CD14-positive monocyte (primary cell): Measurements from ENCODE around the gene KDM7A. TPM values are rescaled to one million over a fixed set of nuclear protein-coding genes. Genes with fewer than 3 reads are reported as not detected.
A peak's percentile ranks its signal among the peaks of the same experiment; 100 is the strongest.

Experiments
- DNase-seq, 3 donors: peaks; one replicate each; pipeline ENCODE4 v3.0.0-alpha.2; 2011 to 2022
- H2AFZ ChIP-seq: 2 replicates; pipeline ENCODE4 v1.6.0; 2012; ENCODE audit warnings: mild to moderate bottlenecking, low read depth, low read length, inconsistent platforms; ENCODE audit not compliant: insufficient read depth, poor library complexity, severe bottlenecking
- H3K27ac ChIP-seq, 2 donors: 1 replicate in 1 of 2; 2 replicates in 1 of 2; pipeline ENCODE4 v1.5.1; 2012 to 2013; ENCODE audit warnings: low read length in 2 of 2, control low read depth in 1 of 2, inconsistent platforms in 1 of 2, low read depth in 1 of 2, mild to moderate bottlenecking in 1 of 2
- H3K27me3 ChIP-seq, 2 donors: one replicate each; pipeline versions ENCODE4 v1.6.0 to v1.6.1; 2011 to 2013; ENCODE audit warnings: low read length in 2 of 2; ENCODE audit not compliant: control insufficient read depth in 2 of 2, insufficient read depth in 2 of 2
- H3K36me3 ChIP-seq, 2 donors: replicated peaks in 1 of 2; 1 replicate in 1 of 2; 2 replicates in 1 of 2; pipeline versions ENCODE4 v1.5.1 to v1.6.1; 2012 to 2013; ENCODE audit warnings: low read length in 2 of 2, control low read depth in 1 of 2, inconsistent platforms in 1 of 2, mild to moderate bottlenecking in 1 of 2; ENCODE audit not compliant: insufficient read depth in 2 of 2, control insufficient read depth in 1 of 2
- H3K4me1 ChIP-seq, 2 donors: 1 replicate in 1 of 2; 2 replicates in 1 of 2; pipeline versions ENCODE4 v1.5.1 to v1.6.1; 2012 to 2013; ENCODE audit warnings: low read length in 2 of 2, control low read depth in 1 of 2, inconsistent platforms in 1 of 2, mild to moderate bottlenecking in 1 of 2, moderate library complexity in 1 of 2; ENCODE audit not compliant: insufficient read depth in 2 of 2, control insufficient read depth in 1 of 2
- H3K4me2 ChIP-seq: replicated peaks from 2 replicates; pipeline ENCODE3; 2012; ENCODE audit warnings: low read length, moderate library complexity, mild to moderate bottlenecking; ENCODE audit not compliant: poor library complexity, severe bottlenecking; ENCODE audit errors: extremely low read depth
- H3K4me3 ChIP-seq, 3 experiments: fragments of 200-600 bp in 1 of 3; sonication (generic) in 1 of 3; replicated peaks in 1 of 3; 1 replicate in 2 of 3; 2 replicates in 1 of 3; pipeline ENCODE4 v1.5.1; 2011 to 2013; ENCODE audit warnings: low read length in 3 of 3, mild to moderate bottlenecking in 3 of 3, control low read depth in 2 of 3, low read depth in 2 of 3, inconsistent platforms in 1 of 3, moderate library complexity in 1 of 3
- H3K79me2 ChIP-seq: 2 replicates; pipeline ENCODE4 v1.6.0; 2012; ENCODE audit warnings: mild to moderate bottlenecking, control low read depth, inconsistent platforms, low read length, moderate library complexity; ENCODE audit not compliant: insufficient read depth
- H3K9ac ChIP-seq: 2 replicates; pipeline ENCODE4 v1.6.0; 2017; ENCODE audit warnings: low read length, mild to moderate bottlenecking; ENCODE audit not compliant: insufficient read depth, poor library complexity, severe bottlenecking
- H3K9me3 ChIP-seq, 2 donors: replicated peaks in 1 of 2; 1 replicate in 1 of 2; 2 replicates in 1 of 2; pipeline versions ENCODE4 v1.5.1 to v1.6.1; 2012 to 2013; ENCODE audit warnings: low read length in 2 of 2, control low read depth in 1 of 2; ENCODE audit not compliant: control insufficient read depth in 1 of 2, insufficient read depth in 1 of 2
- H4K20me1 ChIP-seq: 2 replicates; pipeline ENCODE4 v1.6.0; 2012; ENCODE audit warnings: mild to moderate bottlenecking, low read length, control low read depth, moderate library complexity; ENCODE audit not compliant: insufficient read depth
- H3K27ac Mint-ChIP-seq, 7 donors: one replicate each; pipeline ENCODE4 v1.8.0; 2020; ENCODE audit warnings: mild to moderate bottlenecking in 7 of 7, mixed read lengths in 7 of 7, moderate library complexity in 6 of 7, inconsistent platforms in 2 of 7
- H3K27me3 Mint-ChIP-seq, 3 donors: one replicate each; pipeline ENCODE4 v1.8.0; 2021 to 2022; ENCODE audit warnings: low read depth in 3 of 3, mild to moderate bottlenecking in 3 of 3, mixed read lengths in 3 of 3, moderate library complexity in 3 of 3, inconsistent platforms in 1 of 3
- H3K36me3 Mint-ChIP-seq, 2 donors: one replicate each; pipeline ENCODE4 v1.8.0; 2020; ENCODE audit warnings: mixed read lengths in 2 of 2, inconsistent platforms in 1 of 2, mild to moderate bottlenecking in 1 of 2
- H3K4me1 Mint-ChIP-seq: one replicate; pipeline ENCODE4 v1.8.0; 2020; ENCODE audit warnings: mild to moderate bottlenecking, mixed read lengths
- H3K4me3 Mint-ChIP-seq, 2 donors: one replicate each; pipeline ENCODE4 v1.8.0; 2020; ENCODE audit warnings: mild to moderate bottlenecking in 2 of 2, mixed read lengths in 2 of 2, moderate library complexity in 1 of 2
- H3K9me3 Mint-ChIP-seq, 7 donors: one replicate each; pipeline ENCODE4 v1.8.0; 2020 to 2022; ENCODE audit warnings: mixed read lengths in 7 of 7, mild to moderate bottlenecking in 6 of 7, moderate library complexity in 6 of 7, inconsistent platforms in 2 of 7
- WGBS: methylation state at CpG from one replicate; pipeline ENCODE4 v1.1.5; 2013; ENCODE audit warnings: missing lambda C conversion rate; ENCODE audit not compliant: insufficient coverage; 5-methylcytosine and 5-hydroxymethylcytosine counted together
- intact Hi-C, 2 donors: fragments of 100-400 bp; cut with micrococcal nuclease; formaldehyde crosslinking; loops; one replicate each; pipeline versions ENCODE4 v1.15.0 to v1.15.1; 2023
- polyA plus RNA-seq, 3 donors: library from polyadenylated mRNA; depleted of rRNA in 1 of 3; unstranded in 2 of 3; stranded (reverse) in 1 of 3; fragments of 300-500 nt in 2 of 3; fragments of >200 nt in 1 of 3; fragmentation: Illumina TruSeq in 2 of 3; gene quantifications; 1 replicate in 2 of 3; 2 replicates in 1 of 3; pipeline ENCODE4 v1.2.3, GENCODE V29; 2012 to 2021
- TF ChIP-seq, protein P1 (sequence below): fragments of 200-600 bp; IDR thresholded peaks from one replicate; pipeline ENCODE4 v1.8.0; 2022; ENCODE audit warnings: antibody characterized with exemption, mild to moderate bottlenecking

KDM7A gene
- polyA plus RNA-seq, 3 donors, result 4.9 to 37.9 (median 7.9) TPM

DNA sequence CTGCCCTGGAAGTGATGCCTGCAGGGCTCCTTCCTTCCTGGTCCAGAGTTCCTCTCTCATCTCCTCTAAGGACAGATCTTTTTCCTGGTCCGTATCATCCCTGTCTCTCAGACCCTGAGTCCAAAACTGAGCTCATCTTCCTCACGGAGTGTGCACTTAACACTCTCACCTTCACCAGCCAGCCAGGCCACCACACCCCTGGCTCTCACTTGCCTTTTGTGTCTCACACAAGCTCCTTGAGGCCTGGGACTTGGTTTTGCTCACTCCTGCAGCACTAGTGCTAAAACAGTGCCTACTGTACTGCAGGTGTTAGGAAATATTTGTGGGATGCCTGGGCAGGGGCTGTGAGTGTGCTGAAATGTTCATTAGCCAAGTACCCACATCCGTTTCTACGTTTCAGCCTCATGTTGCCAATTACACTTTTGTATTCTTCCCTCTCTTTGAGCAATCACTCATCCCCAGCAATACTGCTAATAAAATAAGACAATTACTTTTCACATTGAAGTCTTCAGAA lies 92.6 kb downstream of the KDM7A start:
- H3K27ac Mint-ChIP-seq, result peak overlapping the region in 5 of 7 donors; percentile 26 to 73 (median 65)
- H3K9me3 Mint-ChIP-seq, result no peaks in the 10 kb centered on the region
- peaks cover 32 to 37% of the 10 kb centered on the region in 2 donors for H3K36me3 Mint-ChIP-seq
- Histone ChIP-seq H3K9ac (no peak overlapping the region), H3K4me2 (no peak overlapping the region), H3K79me2 (no peaks in the 10 kb centered on the region), H2AFZ (no peak overlapping the region), H3K27me3 (no peaks in the 10 kb centered on the region), H4K20me1 (peaks cover 70% of the 10 kb centered on the region), H3K4me1 (peaks cover 8 to 13% of the 10 kb centered on the region in 2 donors), H3K4me3 (no peak overlapping the region), H3K9me3 (no peaks in the 10 kb centered on the region), H3K36me3 (peaks cover 19 to 38% of the 10 kb centered on the region in 2 donors), H3K27ac (no peak overlapping the region)
- 53% methylated on average over 2 of the region's 4 CpGs for WGBS
- no peak for DNase-seq
- peaks cover 0 to 12% (median 7%) of the 10 kb centered on the region in 3 donors for H3K27me3 Mint-ChIP-seq
- no peak overlapping the region for H3K4me3 Mint-ChIP-seq
- TF ChIP-seq, protein P1, sequence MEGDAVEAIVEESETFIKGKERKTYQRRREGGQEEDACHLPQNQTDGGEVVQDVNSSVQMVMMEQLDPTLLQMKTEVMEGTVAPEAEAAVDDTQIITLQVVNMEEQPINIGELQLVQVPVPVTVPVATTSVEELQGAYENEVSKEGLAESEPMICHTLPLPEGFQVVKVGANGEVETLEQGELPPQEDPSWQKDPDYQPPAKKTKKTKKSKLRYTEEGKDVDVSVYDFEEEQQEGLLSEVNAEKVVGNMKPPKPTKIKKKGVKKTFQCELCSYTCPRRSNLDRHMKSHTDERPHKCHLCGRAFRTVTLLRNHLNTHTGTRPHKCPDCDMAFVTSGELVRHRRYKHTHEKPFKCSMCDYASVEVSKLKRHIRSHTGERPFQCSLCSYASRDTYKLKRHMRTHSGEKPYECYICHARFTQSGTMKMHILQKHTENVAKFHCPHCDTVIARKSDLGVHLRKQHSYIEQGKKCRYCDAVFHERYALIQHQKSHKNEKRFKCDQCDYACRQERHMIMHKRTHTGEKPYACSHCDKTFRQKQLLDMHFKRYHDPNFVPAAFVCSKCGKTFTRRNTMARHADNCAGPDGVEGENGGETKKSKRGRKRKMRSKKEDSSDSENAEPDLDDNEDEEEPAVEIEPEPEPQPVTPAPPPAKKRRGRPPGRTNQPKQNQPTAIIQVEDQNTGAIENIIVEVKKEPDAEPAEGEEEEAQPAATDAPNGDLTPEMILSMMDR, result no peak
- intact Hi-C loops, result no loop called here
- peaks cover 38% of the 10 kb centered on the region for H3K4me1 Mint-ChIP-seq

DNA sequence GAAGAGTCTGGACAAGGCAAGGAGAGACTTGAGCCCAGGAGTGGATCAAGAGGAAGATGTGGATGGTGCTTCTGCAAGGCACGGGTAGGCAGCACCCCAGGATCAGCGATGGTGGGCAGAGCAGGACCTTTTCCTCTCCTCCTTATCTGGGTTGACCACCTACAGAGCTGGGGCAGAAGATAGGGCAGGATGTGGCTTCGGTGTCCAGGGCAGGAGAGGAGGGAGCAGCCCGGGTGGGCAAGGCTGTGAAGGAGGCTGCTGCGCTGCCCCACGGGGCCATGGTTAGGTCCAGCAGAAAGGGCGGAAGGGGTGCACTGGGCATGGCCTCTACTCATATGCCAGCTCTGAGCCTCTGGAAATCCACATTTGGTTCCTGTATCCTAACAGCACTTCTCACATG lies 94.0 kb downstream of the KDM7A start:
- H3K4me2 ChIP-seq, result no peak overlapping the region
- Mint-ChIP-seq H3K4me1 (peaks cover 33% of the 10 kb centered on the region), H3K27ac (peak overlapping the region in 1 of 7 donors; percentile 64), H3K4me3 (no peak overlapping the region), H3K27me3 (peaks cover 0 to 13% (median 7%) of the 10 kb centered on the region in 3 donors), H3K9me3 (peaks cover 0 to 1% (median 0%) of the 10 kb centered on the region in 7 donors), H3K36me3 (peaks cover 20 to 29% of the 10 kb centered on the region in 2 donors)
- no peak for DNase-seq
- TF ChIP-seq, protein P1, result no peak
- no peak overlapping the region for H3K4me3 ChIP-seq
- H4K20me1 ChIP-seq, result peaks cover 59% of the 10 kb centered on the region
- H3K4me1 ChIP-seq, result peaks cover 8 to 13% of the 10 kb centered on the region in 2 donors
- H3K36me3 ChIP-seq, result peaks cover 6 to 24% of the 10 kb centered on the region in 2 donors
- intact Hi-C loops, result no loop called here
- no peak overlapping the region for H3K9ac ChIP-seq
- no peak overlapping the region for H3K27ac ChIP-seq
- H3K79me2 ChIP-seq, result no peaks in the 10 kb centered on the region
- no peaks in the 10 kb centered on the region for H3K9me3 ChIP-seq
- WGBS, result 68% methylated on average over 2 of the region's 7 CpGs
- no peak overlapping the region for H2AFZ ChIP-seq
- H3K27me3 ChIP-seq, result no peaks in the 10 kb centered on the region
